IPS DF 6.9 (cell line): ENCODE results near the gene FGFR4.
A peak's percentile ranks its signal among the peaks of the same experiment; 100 is the strongest.
"Not testable (repeated sequence)": the region's sequence is repeated elsewhere in the genome, so short reads cannot be mapped to it uniquely, and the experiment has no call there.

Experiments
- DNase-seq: peaks from one replicate; pipeline ENCODE4 v3.0.0-alpha.2; 2013; ENCODE audit warnings: low read depth, low spot score
- H3K27ac ChIP-seq: one replicate; pipeline ENCODE4 v1.5.1; 2013; ENCODE audit warnings: low read length, control low read depth
- H3K27me3 ChIP-seq: 2 replicates; pipeline ENCODE4 v1.6.1; 2013; ENCODE audit warnings: mild to moderate bottlenecking, low read length; ENCODE audit not compliant: control insufficient read depth, insufficient read depth
- H3K36me3 ChIP-seq: 2 replicates; pipeline ENCODE4 v1.6.1; 2013; ENCODE audit warnings: low read length; ENCODE audit not compliant: control insufficient read depth, insufficient read depth
- H3K4me1 ChIP-seq: 2 replicates; pipeline ENCODE4 v1.6.1; 2013; ENCODE audit warnings: low read length; ENCODE audit not compliant: control insufficient read depth, insufficient read depth
- H3K4me3 ChIP-seq: 2 replicates; pipeline ENCODE4 v1.5.1; 2013; ENCODE audit warnings: mild to moderate bottlenecking, low read length
- H3K9me3 ChIP-seq: 2 replicates; pipeline ENCODE4 v1.6.1; 2013; ENCODE audit warnings: low read length, inconsistent platforms; ENCODE audit not compliant: control insufficient read depth, insufficient read depth
- WGBS: extraction: QIAGEN DNeasy Blood & Tissue Kit; methylation state at CpG from one replicate; pipeline ENCODE4 v1.1.7; 2013; ENCODE audit warnings: mixed read lengths, missing lambda C conversion rate; ENCODE audit not compliant: insufficient read length, insufficient coverage; 5-methylcytosine and 5-hydroxymethylcytosine counted together

The FGFR4 gene

GRCh38 chr5:177086654-177087397, at the start of gene FGFR4:
Gene FGFR4, plus strand, starts transcription at chr5:177086915. Its CDS starts 2,688 bp downstream, at chr5:177089603.
- no CpG with 5 or more reads among the region's 68 CpGs for WGBS
- Histone ChIP-seq H3K9me3 (no peaks in the 10 kb centered on the region), H3K36me3 (peaks cover 18% of the 10 kb centered on the region), H3K4me1 (no peaks in the 10 kb centered on the region; the same call in none of the 2 replicates), H3K4me3 (peak within 1 kb of the TSS; percentile 84), H3K27me3 (no peaks in the 10 kb centered on the region), H3K27ac (no peak within 1 kb of the TSS)
- DNase-seq = peak; percentile 58

- H3K36me3 ChIP-seq = no peaks in the 10 kb centered on the region; the same call in 1 of the 2 replicates
- no peak overlapping the region for H3K27ac ChIP-seq
- H3K9me3 ChIP-seq = no peaks in the 10 kb centered on the region
- DNase-seq = no peak
- H3K27me3 ChIP-seq = no peaks in the 10 kb centered on the region
- H3K4me1 ChIP-seq = no peaks in the 10 kb centered on the region
- no peak overlapping the region for H3K4me3 ChIP-seq
- WGBS = no CpG with 5 or more reads among the region's 5 CpGs
These were observed 49.8 kb upstream of the FGFR4 start for GRCh38 chr5:177036921-177037320.

- Histone ChIP-seq H3K36me3 (peaks cover 2% of the 10 kb centered on the region; the same call in 1 of the 2 replicates), H3K27me3 (no peaks in the 10 kb centered on the region), H3K9me3 (no peaks in the 10 kb centered on the region), H3K4me3 (no peak overlapping the region), H3K4me1 (no peaks in the 10 kb centered on the region), H3K27ac (no peak overlapping the region)
- no peak for DNase-seq
- no CpG with 5 or more reads among the region's 3 CpGs for WGBS
These were observed 45.8 kb upstream of the FGFR4 start for GRCh38 chr5:177040814-177041420.

- no peak overlapping the region for H3K4me3 ChIP-seq
These were observed 44.8 kb upstream of the FGFR4 start for GRCh38 chr5:177041936-177042335.

GRCh38 chr5:177043114-177043513, 43.6 kb upstream of the FGFR4 start:
- H3K27ac ChIP-seq = no peak overlapping the region
- H3K36me3 ChIP-seq = peaks cover 2% of the 10 kb centered on the region; the same call in 1 of the 2 replicates
- H3K4me3 ChIP-seq = no peak overlapping the region
- no peak for DNase-seq
- no peaks in the 10 kb centered on the region for H3K27me3 ChIP-seq
- H3K9me3 ChIP-seq = no peaks in the 10 kb centered on the region
- H3K4me1 ChIP-seq = no peaks in the 10 kb centered on the region
- WGBS = no CpG with 5 or more reads among the region's 6 CpGs

More at GRCh38 chr5:177041936-177042335, 44.8 kb upstream of the FGFR4 start:
- Histone ChIP-seq H3K36me3 (peaks cover 2% of the 10 kb centered on the region; the same call in 1 of the 2 replicates), H3K27me3 (no peaks in the 10 kb centered on the region), H3K9me3 (no peaks in the 10 kb centered on the region), H3K4me1 (no peaks in the 10 kb centered on the region), H3K27ac (no peak overlapping the region)
- WGBS = no CpG with 5 or more reads among the region's 2 CpGs
- no peak for DNase-seq

- no peak overlapping the region for H3K4me3 ChIP-seq
- H3K4me1 ChIP-seq = no peaks in the 10 kb centered on the region
- H3K27ac ChIP-seq = no peak overlapping the region
- peaks cover 2% of the 10 kb centered on the region; the same call in 1 of the 2 replicates for H3K36me3 ChIP-seq
- WGBS = no CpG with 5 or more reads among the region's 1 CpG
- H3K27me3 ChIP-seq = no peaks in the 10 kb centered on the region
- DNase-seq = no peak
- no peaks in the 10 kb centered on the region for H3K9me3 ChIP-seq
These were observed 42.8 kb upstream of the FGFR4 start for GRCh38 chr5:177043958-177044357.

GRCh38 chr5:177044641-177045040, 42.1 kb upstream of the FGFR4 start:
- no CpG with 5 or more reads among the region's 1 CpG for WGBS
- Histone ChIP-seq H3K4me1 (no peaks in the 10 kb centered on the region), H3K4me3 (no peak overlapping the region), H3K27ac (no peak overlapping the region), H3K27me3 (no peaks in the 10 kb centered on the region), H3K36me3 (peaks cover 2% of the 10 kb centered on the region; the same call in 1 of the 2 replicates), H3K9me3 (no peaks in the 10 kb centered on the region)
- no peak for DNase-seq

GRCh38 chr5:177045631-177046030, 41.1 kb upstream of the FGFR4 start:
- no CpG with 5 or more reads among the region's 4 CpGs for WGBS
- no peaks in the 10 kb centered on the region for H3K27me3 ChIP-seq
- no peak overlapping the region for H3K4me3 ChIP-seq
- no peaks in the 10 kb centered on the region for H3K4me1 ChIP-seq
- no peak overlapping the region for H3K27ac ChIP-seq
- no peak for DNase-seq
- H3K9me3 ChIP-seq = no peaks in the 10 kb centered on the region
- H3K36me3 ChIP-seq = peaks cover 2% of the 10 kb centered on the region; the same call in 1 of the 2 replicates

- H3K4me3 ChIP-seq, H3K27ac ChIP-seq, H3K27me3 ChIP-seq, H3K36me3 ChIP-seq, H3K4me1 ChIP-seq, H3K9me3 ChIP-seq, DNase-seq: not testable (repeated sequence)
- WGBS = no CpG with 5 or more reads among the region's 7 CpGs
These were observed 38.2 kb upstream of the FGFR4 start for GRCh38 chr5:177048531-177048930.

- H3K27ac ChIP-seq = no peak overlapping the region
- H3K27me3 ChIP-seq = no peaks in the 10 kb centered on the region
- no peak overlapping the region for H3K4me3 ChIP-seq
- no peaks in the 10 kb centered on the region for H3K4me1 ChIP-seq
- no peaks in the 10 kb centered on the region for H3K9me3 ChIP-seq
- no peak for DNase-seq
- peaks cover 3% of the 10 kb centered on the region; the same call in 1 of the 2 replicates for H3K36me3 ChIP-seq
- no CpG with 5 or more reads among the region's 5 CpGs for WGBS
These were observed 37.4 kb upstream of the FGFR4 start for GRCh38 chr5:177049285-177049684.
